ENCODE measurements around the gene BCHE. TPM values are rescaled to one million over a fixed set of nuclear protein-coding genes. Genes with fewer than 3 reads are reported as not detected.

Gene BCHE
- total RNA-seq, 4 donors from 2014 or later: 0.15 to 1.2 (median 0.96) TPM

- in situ Hi-C loops (cut with MboI; ENCODE audit: low sequenced_read_pairs in 4 of 4) (no loop called here), intact Hi-C loops (cut with DNase I; ENCODE audit: low total_unique reads) (no loop called here)
- H3K9me3 ChIP-seq: no peaks in the 10 kb centered on the region
- H3K4me1 ChIP-seq: no peaks in the 10 kb centered on the region
- no peaks in the 10 kb centered on the region for H3K36me3 ChIP-seq
- H3K4me3 ChIP-seq: no peak overlapping the region
- ATAC-seq (no peak), DNase-seq (no peak)
- H3K27me3 ChIP-seq: no peaks in the 10 kb centered on the region
- TF ChIP-seq CTCF (IDR thresholded peaks at IDR 0.05 in 4 of 5, conservative IDR thresholded peaks at IDR 0.05 in 1 of 5): no peak
- no peak for TF ChIP-seq POLR2A (IDR thresholded peaks at IDR 0.05)
- no peak overlapping the region for H3K27ac ChIP-seq
Measured at GRCh38 chr3:165855581-165855980, 18.4 kb upstream of the BCHE start.

- intact Hi-C loops (cut with DNase I; ENCODE audit: low total_unique reads): loop anchor here (5.0 kb wide), 1 partner anchor 1498 kb away; no protein-coding TSS in a partner anchor
Measured at GRCh38 chr3:165854696-165855095, 17.5 kb upstream of the BCHE start.

GRCh38 chr3:165852711-165853110 lies 15.5 kb upstream of the BCHE start:
- Histone ChIP-seq H3K27ac (no peak overlapping the region), H3K4me1 (no peaks in the 10 kb centered on the region), H3K4me3 (no peak overlapping the region), H3K36me3 (no peaks in the 10 kb centered on the region), H3K27me3 (no peaks in the 10 kb centered on the region), H3K9me3 (no peaks in the 10 kb centered on the region)
- in situ Hi-C loops (cut with MboI; ENCODE audit: low sequenced_read_pairs in 4 of 4): no loop called here
- intact Hi-C loops (cut with DNase I; ENCODE audit: low total_unique reads): loop anchor here (5.0 kb wide), 1 partner anchor 1500 kb away; no protein-coding TSS in a partner anchor
- ATAC-seq (no peak), DNase-seq (no peak)
- TF ChIP-seq CTCF (IDR thresholded peaks at IDR 0.05 in 4 of 5, conservative IDR thresholded peaks at IDR 0.05 in 1 of 5) (no peak), POLR2A (IDR thresholded peaks at IDR 0.05) (no peak)

More at GRCh38 chr3:165854696-165855095, 17.5 kb upstream of the BCHE start:
- ATAC-seq (no peak), DNase-seq (no peak)
- no peak for TF ChIP-seq POLR2A (IDR thresholded peaks at IDR 0.05)
- peak in 2 of 5 experiments; percentile 10 to 41 for TF ChIP-seq CTCF (IDR thresholded peaks at IDR 0.05 in 4 of 5, conservative IDR thresholded peaks at IDR 0.05 in 1 of 5)
- in situ Hi-C loops (cut with MboI; ENCODE audit: low sequenced_read_pairs in 4 of 4): no loop called here
- Histone ChIP-seq H3K27ac (no peak overlapping the region), H3K36me3 (no peaks in the 10 kb centered on the region), H3K4me1 (no peaks in the 10 kb centered on the region), H3K9me3 (no peaks in the 10 kb centered on the region), H3K27me3 (no peaks in the 10 kb centered on the region), H3K4me3 (no peak overlapping the region)

- TF ChIP-seq POLR2A (IDR thresholded peaks at IDR 0.05) (no peak), CTCF (IDR thresholded peaks at IDR 0.05 in 4 of 5, conservative IDR thresholded peaks at IDR 0.05 in 1 of 5) (no peak)
- in situ Hi-C loops (cut with MboI; ENCODE audit: low sequenced_read_pairs in 4 of 4) (no loop called here), intact Hi-C loops (cut with DNase I; ENCODE audit: low total_unique reads) (loop anchor here (5.0 kb wide), 1 partner anchor 1500 kb away; no protein-coding TSS in a partner anchor)
- H3K27ac ChIP-seq: no peak overlapping the region
- no peaks in the 10 kb centered on the region for H3K27me3 ChIP-seq
- no peaks in the 10 kb centered on the region for H3K4me1 ChIP-seq
- DNase-seq: no peak
- H3K36me3 ChIP-seq: no peaks in the 10 kb centered on the region
- ATAC-seq: no peak
- no peak overlapping the region for H3K4me3 ChIP-seq
- no peaks in the 10 kb centered on the region for H3K9me3 ChIP-seq
Measured at GRCh38 chr3:165852191-165852590, 15.0 kb upstream of the BCHE start.

GRCh38 chr3:165846056-165846455 lies 8.8 kb upstream of the BCHE start:
- Histone ChIP-seq H3K27ac (no peak overlapping the region), H3K4me1 (no peaks in the 10 kb centered on the region), H3K4me3 (no peak overlapping the region), H3K36me3 (no peaks in the 10 kb centered on the region), H3K27me3 (no peaks in the 10 kb centered on the region), H3K9me3 (no peaks in the 10 kb centered on the region)
- DNase-seq: no peak
- ATAC-seq: no peak
- no peak for TF ChIP-seq POLR2A (IDR thresholded peaks at IDR 0.05)
- intact Hi-C loops (cut with DNase I; ENCODE audit: low total_unique reads) (no loop called here), in situ Hi-C loops (cut with MboI; ENCODE audit: low sequenced_read_pairs in 4 of 4) (no loop called here)
